T-helper 2 cell treated with Interferon-gamma antibody and Interleukin-4, amounts not matched to agents 100 ng/mL and 5 ng/mL, for 36 hours (primary cell): ENCODE data around the gene C14orf119. TPM values are rescaled to one million over a fixed set of nuclear protein-coding genes. Genes with fewer than 3 reads are reported as not detected.

Experiments used
- intact Hi-C: fragments of 100-400 bp; cut with micrococcal nuclease; formaldehyde crosslinking; loops from one replicate; pipeline ENCODE4 v1.15.1; 2023
- total RNA-seq: library from RNA; stranded (reverse); gene quantifications from 2 replicates; pipeline ENCODE4 v1.2.3, GENCODE V29; 2022

The C14orf119 gene
- 41.2 and 44.4 TPM in 2 replicates for total RNA-seq

DNA sequence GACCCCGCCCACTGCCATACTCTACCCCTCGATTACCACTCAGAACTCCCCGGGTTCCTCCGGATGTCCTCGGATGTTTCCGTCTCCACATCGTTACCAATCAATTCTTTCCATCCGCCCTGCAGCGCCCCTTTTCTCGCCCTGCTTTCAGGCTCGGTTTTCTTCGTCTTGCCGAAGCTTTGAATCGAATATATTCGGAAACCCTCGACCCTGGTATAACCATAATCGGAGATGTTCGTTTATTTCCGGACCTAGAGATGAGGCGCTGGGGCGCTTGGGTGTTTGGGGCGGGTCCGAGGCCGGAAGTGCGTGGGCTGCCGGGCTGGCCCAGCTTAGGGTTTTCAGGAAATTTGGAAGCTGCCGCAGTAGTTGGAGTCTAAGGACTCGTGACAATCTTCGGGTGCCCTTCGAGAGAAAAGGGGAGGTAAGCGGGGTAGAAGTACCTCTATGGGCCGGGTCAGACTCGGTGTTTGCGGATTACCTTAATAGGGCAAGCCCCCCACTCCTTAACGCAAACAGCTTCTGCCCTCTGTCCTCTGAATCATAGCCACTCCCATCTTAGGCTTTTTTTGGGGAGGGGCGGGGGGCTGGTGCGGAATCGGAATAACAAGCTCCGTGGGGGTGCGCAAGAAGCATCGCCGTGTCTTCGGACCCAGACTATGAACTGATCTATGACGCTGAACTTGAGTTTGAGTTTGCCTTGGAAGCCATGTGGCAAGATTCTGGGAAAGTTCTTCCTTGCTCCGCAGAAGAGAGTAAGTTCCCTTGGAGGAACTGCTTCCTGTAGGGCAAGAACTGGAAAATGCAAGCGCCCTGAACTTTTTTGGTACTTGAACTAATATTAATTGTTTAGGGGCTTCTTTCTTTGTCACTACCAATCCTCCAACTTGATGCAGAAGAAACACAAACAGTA lies at the start of gene C14orf119:
Gene C14orf119 (plus strand): TSS at position 310 of the 913 bp plus-strand sequence. CDS start 2,154 bp downstream, outside the sequence.
- intact Hi-C loops: loop anchor here (1.0 to 10.0 kb wide), 6 partner anchors 61 to 459 kb away; partner anchors contain the start of genes NGDN, PABPN1, PSMB5 and THTPA

- intact Hi-C loops: no loop called here
These were observed 48.2 kb upstream of the C14orf119 start for GRCh38 chr14:23047034-23047634.

GRCh38 chr14:23047751-23048693 lies 47.3 kb upstream of the C14orf119 start:
- intact Hi-C loops: no loop called here

- intact Hi-C loops: no loop called here
These were observed 46.3 kb upstream of the C14orf119 start for GRCh38 chr14:23049011-23049410.

GRCh38 chr14:23051141-23052057 lies 43.9 kb upstream of the C14orf119 start:
- intact Hi-C loops: no loop called here

GRCh38 chr14:23052182-23052623 lies 43.1 kb upstream of the C14orf119 start:
- intact Hi-C loops: no loop called here

DNA sequence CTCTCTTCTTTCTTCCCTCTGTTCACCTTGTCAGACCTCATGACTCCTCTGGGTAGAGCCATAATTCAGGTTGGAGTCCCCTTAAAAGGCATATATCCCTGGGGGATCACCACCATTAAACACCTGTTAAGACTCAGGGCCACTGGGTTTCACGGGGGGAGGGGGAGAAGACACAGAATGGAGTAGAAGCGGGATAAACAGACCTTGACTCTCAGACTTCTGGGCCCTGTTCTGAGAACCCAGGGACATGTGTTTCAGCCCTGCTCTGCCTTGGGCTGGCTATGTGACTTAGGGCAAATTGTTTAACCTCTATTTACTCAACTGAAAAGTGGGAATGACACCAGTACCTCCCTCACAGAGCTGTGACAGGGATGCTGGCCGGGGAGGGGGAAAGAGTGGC lies 42.6 kb upstream of the C14orf119 start:
- intact Hi-C loops: no loop called here

GRCh38 chr14:23053426-23053825 lies 41.9 kb upstream of the C14orf119 start:
- intact Hi-C loops: no loop called here

- intact Hi-C loops: no loop called here
These were observed 41.1 kb upstream of the C14orf119 start for GRCh38 chr14:23054000-23054811.

- intact Hi-C loops: loop anchor here (5.0 kb wide), 1 partner anchor 183 kb away; the partner anchor contains the start of gene LRP10
These were observed 40.2 kb upstream of the C14orf119 start for GRCh38 chr14:23055147-23055550.

DNA sequence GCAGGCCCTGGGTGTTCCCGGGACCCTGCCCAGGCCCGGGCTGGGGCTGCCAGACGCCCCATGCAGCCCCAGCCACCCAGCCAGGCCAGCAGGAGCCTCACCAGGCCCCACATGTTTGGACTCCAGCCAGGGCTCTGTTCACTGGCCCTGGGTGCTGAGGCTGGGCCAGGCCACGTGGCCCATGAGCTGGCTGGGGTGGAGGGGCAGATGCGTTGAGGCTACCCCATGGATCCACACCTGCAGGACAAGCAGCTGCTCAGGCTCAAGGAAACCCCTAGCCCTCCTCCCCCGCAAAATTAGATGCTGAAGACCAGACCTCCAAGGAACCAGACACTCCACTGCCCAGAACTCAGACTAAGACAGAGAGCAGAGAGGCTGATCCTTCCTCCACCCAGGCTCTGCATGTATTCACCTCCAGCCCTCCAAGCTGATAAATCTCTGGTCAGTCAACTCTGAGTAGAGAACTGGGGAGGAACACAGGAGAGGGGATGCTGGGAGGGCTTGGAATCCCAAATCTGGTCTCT lies 39.6 kb upstream of the C14orf119 start:
- intact Hi-C loops: loop anchor here (1.0 to 5.0 kb wide), 3 partner anchors 20 to 183 kb away; partner anchors contain the start of genes LRP10 and PRMT5

DNA sequence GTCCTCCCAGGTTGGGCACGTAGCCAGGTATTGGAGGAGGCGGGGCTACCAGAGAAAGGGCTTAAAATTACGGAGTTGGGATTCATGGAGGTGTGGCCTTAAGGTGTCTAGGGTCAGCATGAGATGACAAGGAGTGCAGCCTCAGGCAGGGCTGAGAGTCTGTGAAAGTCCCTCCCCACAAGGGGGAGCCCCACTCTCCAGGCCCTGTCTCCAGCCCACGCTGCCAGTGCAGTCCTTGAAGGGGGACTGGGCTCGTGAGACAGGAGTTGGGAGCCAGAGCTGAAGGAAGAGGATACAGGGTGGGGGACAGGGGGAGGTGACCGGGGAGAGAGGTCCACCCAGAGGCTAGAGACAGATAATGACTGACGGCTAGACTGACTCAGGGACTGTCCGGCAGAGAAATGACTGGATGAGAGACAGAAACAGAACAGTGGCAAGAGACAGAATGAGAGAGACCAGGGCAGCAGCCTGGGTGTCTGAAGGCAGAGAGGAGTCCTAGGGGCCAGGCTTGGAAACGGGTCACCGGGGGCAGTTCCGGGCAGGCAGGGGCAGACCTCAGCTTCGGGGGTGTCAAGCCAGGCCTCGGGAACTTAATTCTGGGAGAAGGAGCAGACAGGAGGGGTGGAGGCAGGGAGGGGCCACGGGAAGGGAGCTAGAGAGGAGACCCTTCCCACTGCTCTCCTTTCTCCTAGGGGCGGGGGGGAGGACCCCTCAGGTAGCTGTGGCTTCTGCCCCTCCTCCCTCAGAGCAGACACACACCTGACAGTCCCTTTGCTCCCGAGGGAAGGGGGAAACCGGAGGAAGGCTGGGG lies 39.0 kb upstream of the C14orf119 start:
- intact Hi-C loops: loop anchor here (1.0 to 5.0 kb wide), 3 partner anchors 21 to 184 kb away; partner anchors contain the start of genes LRP10 and PRMT5

- intact Hi-C loops: loop anchor here (1.0 to 5.0 kb wide), 3 partner anchors 22 to 185 kb away; partner anchors contain the start of genes LRP10 and PRMT5
These were observed 38.1 kb upstream of the C14orf119 start, which contains the start of gene CDH24 for GRCh38 chr14:23056956-23057756. Gene CDH24, minus strand, starts transcription at chr14:23057520. Its CDS starts 1,787 bp downstream, at chr14:23055733.

GRCh38 chr14:23057757-23058653 lies 37.3 kb upstream of the C14orf119 start:
- intact Hi-C loops: loop anchor here (1.0 to 5.0 kb wide), 4 partner anchors 72 to 487 kb away; partner anchors contain the start of genes LRP10 and PRMT5
